Suprapubic skin (tissue), 4 donors: ENCODE data around the gene AGL. TPM values are rescaled to one million over a fixed set of nuclear protein-coding genes. Genes with fewer than 3 reads are reported as not detected.
"Not testable (repeated sequence)": the region's sequence is repeated elsewhere in the genome, so short reads cannot be mapped to it uniquely, and the experiment has no call there.

ENCODE experiments used
- DNase-seq, 2 donors: peaks; one replicate each; pipeline ENCODE4 v3.0.0-alpha.2; 2019; ENCODE audit warnings: low spot score in 2 of 2
- H3K27ac ChIP-seq: fragments of 200-600 bp; sonication (generic); one replicate; pipeline ENCODE4 v1.5.1; 2019
- H3K27me3 ChIP-seq: fragments of 200-600 bp; sonication (generic); one replicate; pipeline ENCODE4 v1.5.1; 2019
- H3K36me3 ChIP-seq: fragments of 200-600 bp; sonication (generic); one replicate; pipeline ENCODE4 v1.5.1; 2019
- H3K4me1 ChIP-seq: fragments of 200-600 bp; sonication (generic); one replicate; pipeline ENCODE4 v1.5.1; 2019
- H3K4me3 ChIP-seq: fragments of 200-600 bp; sonication (generic); one replicate; pipeline ENCODE4 v1.5.1; 2019; ENCODE audit warnings: mild to moderate bottlenecking
- H3K9me3 ChIP-seq: fragments of 200-600 bp; sonication (generic); one replicate; pipeline ENCODE4 v1.5.1; 2019
- EP300 ChIP-seq: sonication (generic); formaldehyde crosslinking; IDR thresholded peaks from one replicate; pipeline ENCODE4 v1.6.1; 2017; ENCODE audit warnings: antibody characterized with exemption
- POLR2A ChIP-seq, 2 donors: fragments of 450-650 bp; IDR thresholded peaks; one replicate each; pipeline ENCODE4 v1.6.1; 2017; ENCODE audit warnings: antibody characterized with exemption in 2 of 2, mild to moderate bottlenecking in 2 of 2, moderate library complexity in 2 of 2
- POLR2AphosphoS5 ChIP-seq, 3 donors: sonication (generic); formaldehyde crosslinking; IDR thresholded peaks; one replicate each; pipeline ENCODE4 v1.6.1; 2017; ENCODE audit warnings: antibody characterized with exemption in 3 of 3
- WGBS: methylation state at CpG from one replicate; pipeline ENCODE4 v1.1.5; 2018; 5-methylcytosine and 5-hydroxymethylcytosine counted together
- total RNA-seq, 4 donors: library from RNA; depleted of rRNA; stranded (reverse); fragments of >200 nt; gene quantifications; one replicate each; pipeline ENCODE4 v1.1.0, GENCODE V29; 2016
- TF ChIP-seq, protein P1 (sequence below), 2 donors: fragments of 200-600 bp in 1 of 2; fragments of 450-650 bp in 1 of 2; sonication (generic) in 1 of 2; IDR thresholded peaks; one replicate each; pipeline ENCODE4 v1.5.1; 2016 to 2019; ENCODE audit warnings: antibody characterized with exemption in 2 of 2, mild to moderate bottlenecking in 1 of 2, moderate library complexity in 1 of 2

The AGL gene
- total RNA-seq, 4 donors from 2014 or later: 7.7 to 17.8 (median 13.8) TPM

DNA sequence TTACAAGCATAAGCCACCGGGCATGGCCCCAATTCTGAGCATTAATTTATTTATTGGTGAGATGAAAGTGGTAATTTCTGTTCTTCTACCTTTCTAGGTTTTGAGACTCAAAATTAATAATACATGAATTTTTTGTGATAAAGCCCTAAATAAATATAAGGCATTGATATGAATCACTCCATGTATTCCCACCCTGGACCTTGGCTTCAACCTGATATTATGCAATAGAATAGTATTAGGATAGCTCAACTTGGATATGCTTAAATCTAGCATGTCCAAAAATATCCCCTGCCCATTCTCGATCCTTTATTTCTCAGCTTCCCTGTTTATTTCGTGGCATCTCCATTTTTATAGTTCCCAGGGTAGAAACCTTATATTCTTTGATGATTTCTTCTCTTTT lies 2.5 kb downstream of the AGL start:
- WGBS: 90% methylated on average over 3 of the region's 3 CpGs
- peaks cover 29% of the 10 kb centered on the region for H3K4me1 ChIP-seq
- no peaks in the 10 kb centered on the region for H3K9me3 ChIP-seq
- DNase-seq: no peak
- H3K36me3 ChIP-seq: peaks cover 6% of the 10 kb centered on the region
- H3K27ac ChIP-seq: no peak overlapping the region
- no peak overlapping the region for H3K4me3 ChIP-seq
- H3K27me3 ChIP-seq: no peaks in the 10 kb centered on the region
- TF ChIP-seq EP300 (no peak), POLR2A (IDR thresholded peaks at IDR 0.05) (no peak), POLR2AphosphoS5 (IDR thresholded peaks at IDR 0.05) (no peak)
- TF ChIP-seq, protein P1, sequence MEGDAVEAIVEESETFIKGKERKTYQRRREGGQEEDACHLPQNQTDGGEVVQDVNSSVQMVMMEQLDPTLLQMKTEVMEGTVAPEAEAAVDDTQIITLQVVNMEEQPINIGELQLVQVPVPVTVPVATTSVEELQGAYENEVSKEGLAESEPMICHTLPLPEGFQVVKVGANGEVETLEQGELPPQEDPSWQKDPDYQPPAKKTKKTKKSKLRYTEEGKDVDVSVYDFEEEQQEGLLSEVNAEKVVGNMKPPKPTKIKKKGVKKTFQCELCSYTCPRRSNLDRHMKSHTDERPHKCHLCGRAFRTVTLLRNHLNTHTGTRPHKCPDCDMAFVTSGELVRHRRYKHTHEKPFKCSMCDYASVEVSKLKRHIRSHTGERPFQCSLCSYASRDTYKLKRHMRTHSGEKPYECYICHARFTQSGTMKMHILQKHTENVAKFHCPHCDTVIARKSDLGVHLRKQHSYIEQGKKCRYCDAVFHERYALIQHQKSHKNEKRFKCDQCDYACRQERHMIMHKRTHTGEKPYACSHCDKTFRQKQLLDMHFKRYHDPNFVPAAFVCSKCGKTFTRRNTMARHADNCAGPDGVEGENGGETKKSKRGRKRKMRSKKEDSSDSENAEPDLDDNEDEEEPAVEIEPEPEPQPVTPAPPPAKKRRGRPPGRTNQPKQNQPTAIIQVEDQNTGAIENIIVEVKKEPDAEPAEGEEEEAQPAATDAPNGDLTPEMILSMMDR (IDR thresholded peaks at IDR 0.05): no peak

DNA sequence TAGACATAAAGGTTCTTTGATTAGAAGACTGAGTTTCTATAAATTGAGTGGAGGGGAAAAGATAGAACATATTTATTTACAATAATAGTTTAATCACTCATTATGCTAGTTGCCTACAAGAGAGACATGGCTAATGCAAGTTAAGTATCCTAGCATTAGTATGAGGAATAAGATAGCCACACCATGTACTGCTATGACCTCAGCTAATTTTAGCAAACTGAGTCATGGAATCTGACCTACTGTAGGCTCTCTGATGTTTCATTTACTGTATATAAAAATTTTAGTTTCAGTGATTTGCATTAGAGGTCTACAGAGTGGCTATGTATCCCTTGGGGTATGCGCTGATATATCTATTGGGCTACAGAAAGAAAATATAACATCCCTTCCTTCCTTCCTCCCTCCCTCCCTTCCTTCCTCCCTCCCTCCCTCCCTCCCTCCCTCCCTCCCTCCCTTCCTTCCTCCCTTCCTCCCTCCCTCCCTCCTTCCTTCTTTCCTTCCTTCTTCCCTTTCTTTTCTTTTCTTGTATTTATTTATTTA lies 5.8 kb downstream of the AGL start:
- peaks cover 20% of the 10 kb centered on the region for H3K4me1 ChIP-seq
- WGBS: 100% methylated on average over 1 of the region's 1 CpG
- TF ChIP-seq POLR2AphosphoS5 (IDR thresholded peaks at IDR 0.05) (no peak), EP300 (no peak), POLR2A (IDR thresholded peaks at IDR 0.05) (no peak)
- TF ChIP-seq, protein P1 (IDR thresholded peaks at IDR 0.05): no peak

GRCh38 chr1:99857041-99857440 lies 6.9 kb downstream of the AGL start:
- H3K4me3 ChIP-seq, H3K9me3 ChIP-seq, H3K27me3 ChIP-seq, H3K4me1 ChIP-seq, H3K27ac ChIP-seq, H3K36me3 ChIP-seq, DNase-seq: not testable (repeated sequence)
- WGBS: 99% methylated on average over 23 of the region's 33 CpGs

More for the DNA sequence above, 5.8 kb downstream of the AGL start:
- H3K36me3 ChIP-seq: peaks cover 9% of the 10 kb centered on the region
- H3K9me3 ChIP-seq: no peaks in the 10 kb centered on the region
- no peak overlapping the region for H3K4me3 ChIP-seq
- H3K27ac ChIP-seq: no peak overlapping the region
- H3K27me3 ChIP-seq: no peaks in the 10 kb centered on the region
- DNase-seq: no peak

GRCh38 chr1:99858286-99858685 lies 8.1 kb downstream of the AGL start:
- Histone ChIP-seq H3K4me3 (no peak overlapping the region), H3K27me3 (no peaks in the 10 kb centered on the region), H3K36me3 (peaks cover 18% of the 10 kb centered on the region), H3K4me1 (peaks cover 4% of the 10 kb centered on the region), H3K9me3 (no peaks in the 10 kb centered on the region), H3K27ac (no peak overlapping the region)
- WGBS: 77% methylated on average over 2 of the region's 2 CpGs
- no peak for TF ChIP-seq POLR2A (IDR thresholded peaks at IDR 0.05)
- no peak for TF ChIP-seq POLR2AphosphoS5 (IDR thresholded peaks at IDR 0.05)
- TF ChIP-seq, protein P1 (IDR thresholded peaks at IDR 0.05): no peak
- TF ChIP-seq EP300: no peak
- DNase-seq: no peak

GRCh38 chr1:99858881-99859280 lies 8.7 kb downstream of the AGL start:
- Histone ChIP-seq H3K4me1 (peaks cover 4% of the 10 kb centered on the region), H3K27ac (no peak overlapping the region), H3K9me3 (no peaks in the 10 kb centered on the region), H3K27me3 (no peaks in the 10 kb centered on the region), H3K4me3 (no peak overlapping the region), H3K36me3 (peaks cover 20% of the 10 kb centered on the region)
- DNase-seq: no peak
- TF ChIP-seq EP300 (no peak), POLR2AphosphoS5 (IDR thresholded peaks at IDR 0.05) (no peak), POLR2A (IDR thresholded peaks at IDR 0.05) (no peak)
- TF ChIP-seq, protein P1 (IDR thresholded peaks at IDR 0.05): no peak

- Histone ChIP-seq H3K4me1 (peaks cover 4% of the 10 kb centered on the region), H3K4me3 (no peak overlapping the region), H3K27me3 (no peaks in the 10 kb centered on the region), H3K36me3 (peaks cover 15% of the 10 kb centered on the region), H3K27ac (no peak overlapping the region), H3K9me3 (no peaks in the 10 kb centered on the region)
- WGBS: 85% methylated on average over 4 of the region's 4 CpGs
- DNase-seq: no peak
- TF ChIP-seq, protein P1 (IDR thresholded peaks at IDR 0.05): no peak
- TF ChIP-seq POLR2A (IDR thresholded peaks at IDR 0.05) (no peak), POLR2AphosphoS5 (IDR thresholded peaks at IDR 0.05) (no peak), EP300 (no peak)
Observed at GRCh38 chr1:99860703-99861102, 10.5 kb downstream of the AGL start.
